GM19455 (cell line): ENCODE data around the gene SLC6A3.

ENCODE experiments used
- ATAC-seq: cut with Tn5 transposase; IDR thresholded peaks from one replicate; pipeline ENCODE4 v1.9.1; 2021; ENCODE audit not compliant: unreplicated experiment

Gene SLC6A3

DNA sequence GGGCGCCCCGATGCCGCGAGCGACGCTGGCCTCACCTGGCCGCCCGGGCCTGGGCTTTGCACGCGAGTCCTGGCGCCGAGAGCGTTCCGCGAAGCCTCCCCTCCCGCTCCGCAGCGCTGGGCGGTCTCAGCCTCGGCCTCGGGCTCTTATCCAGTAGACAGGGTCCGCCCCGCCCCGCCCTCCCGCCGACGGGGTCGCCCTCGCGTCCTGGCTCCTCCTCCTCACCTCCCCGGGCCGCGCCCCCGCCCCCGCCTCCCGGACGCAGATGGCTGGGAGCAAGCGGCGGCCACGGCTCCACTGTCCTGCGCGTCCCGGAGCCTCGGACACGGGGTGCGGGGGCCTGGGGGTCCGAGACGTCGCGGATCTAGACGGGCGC is at the start of gene SLC6A3:
Gene SLC6A3, minus strand, starts transcription at position 128 of the 376 bp plus-strand sequence. CDS start 2,243 bp downstream, outside the sequence.
- no peak for ATAC-seq

DNA sequence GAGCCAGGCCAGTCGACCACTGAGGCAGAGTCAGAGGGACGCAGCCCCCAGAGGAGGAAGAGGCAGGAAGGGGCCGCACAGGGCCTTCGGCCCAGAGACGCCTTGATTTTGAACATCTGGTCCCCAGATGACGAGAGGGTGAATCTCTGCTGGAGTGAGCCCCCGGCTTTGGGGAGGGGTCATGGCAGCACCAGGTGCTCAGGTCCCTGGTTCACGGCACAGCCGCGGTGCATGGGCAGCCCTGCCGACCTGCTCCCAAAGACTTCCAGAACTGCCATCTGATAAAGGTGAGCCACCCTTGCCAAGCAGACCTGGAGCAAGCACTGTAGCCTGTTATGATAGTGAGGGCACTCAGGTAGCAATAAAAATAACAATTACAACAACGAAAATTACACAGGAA is 48.7 kb upstream of the SLC6A3 start:
- ATAC-seq = no peak

DNA sequence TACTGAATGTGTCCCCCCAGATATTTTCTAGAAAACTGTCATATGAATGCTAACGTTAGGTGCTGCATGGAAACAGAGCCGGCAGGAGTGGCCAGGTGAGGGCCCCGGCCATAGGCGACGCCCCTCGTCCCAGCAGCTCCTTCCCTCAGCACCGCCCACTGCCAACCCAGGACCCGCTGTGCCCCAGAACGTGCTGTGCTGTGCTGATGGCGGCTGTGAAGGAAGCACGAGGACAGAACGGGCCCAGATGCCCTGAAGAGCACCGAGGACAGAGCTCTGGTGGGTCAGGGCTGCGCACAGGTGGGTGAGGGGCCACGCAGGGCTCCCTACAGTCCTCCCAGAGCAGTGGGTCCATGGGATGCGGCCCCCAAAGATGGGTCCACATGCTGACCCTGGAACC is 48.2 kb upstream of the SLC6A3 start:
- no peak for ATAC-seq

DNA sequence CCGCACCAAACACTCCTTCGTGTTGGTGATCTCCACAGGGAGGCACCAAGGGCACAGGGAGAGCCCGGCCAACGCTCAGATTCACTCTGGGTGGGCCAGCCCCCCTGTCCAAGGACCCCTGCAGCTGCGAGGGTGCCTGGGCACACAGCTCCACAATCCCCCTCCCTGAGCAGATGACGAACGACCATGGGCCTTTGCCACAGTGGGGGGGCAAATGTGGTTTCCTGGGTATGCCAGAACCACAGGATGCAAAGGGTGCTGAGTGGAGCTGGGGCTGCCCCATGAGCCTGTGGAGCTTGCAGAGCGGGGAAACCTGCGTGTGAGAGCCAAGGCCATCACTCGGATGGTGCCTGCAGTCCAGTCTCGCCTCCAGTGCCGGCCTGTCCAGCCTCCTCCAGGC is 47.5 kb upstream of the SLC6A3 start:
- ATAC-seq = no peak

DNA sequence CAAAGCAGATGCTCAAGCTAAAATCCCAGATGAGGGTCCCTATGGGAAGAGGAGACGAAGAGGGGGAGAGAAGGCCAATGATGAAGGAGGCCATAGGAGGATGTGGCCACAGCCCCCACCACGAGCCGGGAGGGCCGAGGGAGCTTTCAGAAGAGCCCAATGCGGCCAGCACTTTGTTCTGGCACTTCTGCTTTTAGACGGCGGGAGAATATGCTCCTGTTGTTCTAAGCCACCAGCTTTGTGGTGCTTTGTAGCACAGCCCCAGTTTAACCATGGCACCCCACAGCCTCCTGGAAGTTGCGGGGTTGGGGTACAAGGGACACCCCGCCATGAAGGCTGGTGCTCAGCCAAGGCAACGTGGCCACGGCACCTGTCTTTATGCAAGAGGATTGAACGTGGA is 45.1 kb upstream of the SLC6A3 start:
- ATAC-seq = no peak

DNA sequence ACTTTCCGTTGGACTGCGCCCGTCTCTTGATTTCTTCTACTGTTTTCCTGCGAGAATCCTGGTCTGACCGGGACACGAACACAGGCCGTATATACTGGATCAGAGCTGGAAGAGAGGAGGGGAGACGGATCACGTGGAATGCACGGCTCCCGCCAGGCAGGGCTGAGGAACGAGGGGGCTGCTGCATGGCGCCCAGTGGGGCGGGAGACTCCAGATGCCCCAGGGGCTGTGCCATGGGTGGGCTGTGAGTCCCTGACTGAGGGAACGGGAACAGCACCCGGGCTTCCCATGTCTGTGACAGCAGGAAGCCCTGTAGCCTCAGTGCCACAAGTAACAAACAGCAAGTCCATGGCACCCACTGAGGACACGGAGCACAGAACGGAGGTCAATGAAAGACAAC is 44.5 kb upstream of the SLC6A3 start:
- ATAC-seq = no peak

DNA sequence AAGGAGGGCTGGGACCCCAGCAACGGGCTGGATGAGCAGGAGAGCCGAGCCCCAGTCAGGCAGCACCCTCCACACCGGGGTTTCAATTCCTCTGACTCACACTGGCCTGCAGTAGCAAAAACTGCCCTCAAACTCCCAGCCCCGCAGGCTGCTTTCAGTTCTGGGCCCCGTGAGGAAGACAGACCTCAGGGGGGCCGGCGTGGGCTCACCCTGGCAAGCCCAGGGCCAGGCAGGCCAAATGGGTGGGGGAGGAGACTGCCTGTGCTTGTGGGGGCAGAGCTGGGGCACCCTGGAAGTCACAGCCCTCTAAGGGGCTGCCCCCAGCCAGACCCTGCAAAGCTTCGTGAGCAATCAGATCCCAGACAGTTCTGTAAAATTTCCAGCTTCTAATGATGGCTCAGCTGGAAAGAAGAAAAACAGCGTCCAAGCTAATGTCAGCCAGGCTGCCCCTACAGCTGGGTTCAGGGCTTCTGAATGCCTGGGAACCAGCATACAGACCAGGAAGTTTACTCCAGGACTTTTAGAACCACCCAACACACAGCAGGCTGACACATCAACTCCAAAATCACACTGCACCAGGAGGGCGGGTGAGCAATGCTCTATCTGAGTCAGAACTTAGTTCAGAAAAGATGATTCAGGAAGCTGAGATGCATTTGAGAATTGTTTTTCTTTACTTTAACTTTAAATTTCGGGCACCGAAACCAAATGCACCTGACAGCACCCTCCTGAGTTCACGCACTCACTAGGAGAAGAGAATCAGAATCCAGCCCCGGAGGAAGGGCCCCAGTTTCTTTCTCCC is 43.8 kb upstream of the SLC6A3 start:
- ATAC-seq = peak; percentile 55

DNA sequence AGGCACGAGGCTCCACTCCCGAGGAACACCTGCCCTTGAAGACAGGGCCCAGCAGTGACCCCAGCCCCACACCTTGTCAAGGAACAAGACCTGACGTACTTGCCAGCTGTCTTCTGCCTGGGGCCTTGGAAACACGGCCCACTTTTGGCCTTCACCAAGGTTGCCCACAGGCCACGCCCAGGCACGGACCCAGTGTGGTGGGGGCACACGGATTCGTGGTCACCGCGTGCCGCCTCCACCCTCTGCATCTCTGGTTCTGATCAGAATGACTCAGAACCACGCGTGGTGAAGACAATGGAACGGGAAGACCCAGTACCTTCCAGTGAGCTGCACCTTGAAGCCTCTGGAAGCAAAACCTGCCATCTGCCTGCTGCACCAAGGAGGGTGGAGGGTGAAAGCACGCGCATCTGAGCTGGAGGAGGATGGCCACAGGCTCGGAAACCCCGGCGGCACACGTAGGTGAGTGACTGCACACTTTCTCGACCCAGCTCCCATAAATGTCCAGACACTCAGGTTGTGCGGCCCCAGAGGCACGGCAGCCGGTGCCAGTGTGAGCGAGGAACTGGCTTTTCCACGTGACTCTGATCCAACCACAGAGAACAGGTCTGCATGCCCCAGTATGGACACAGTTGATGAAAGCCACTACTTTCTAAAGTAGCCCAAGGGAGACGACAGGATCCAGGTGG is 42.0 kb upstream of the SLC6A3 start:
- ATAC-seq = no peak

DNA sequence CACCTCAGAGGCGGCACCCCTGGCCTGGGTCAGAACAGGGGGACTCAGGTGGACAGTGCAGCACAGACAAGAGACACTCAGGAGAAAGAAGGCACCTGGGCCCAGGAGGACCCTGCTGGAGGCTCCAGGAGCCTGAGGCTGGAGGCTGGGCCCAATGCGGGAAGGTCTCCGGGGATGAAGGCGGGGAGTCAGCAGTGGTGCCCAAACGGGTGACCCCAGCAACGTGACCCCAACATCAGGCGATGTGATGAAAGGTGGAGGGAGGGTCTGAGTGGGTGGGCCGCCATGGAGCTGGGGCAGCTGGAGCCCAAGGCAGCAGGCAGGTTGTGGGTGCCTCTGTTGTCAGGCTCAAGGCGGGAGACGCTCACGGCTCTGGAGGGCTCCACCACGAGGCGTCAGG is 41.0 kb upstream of the SLC6A3 start:
- ATAC-seq = no peak

DNA sequence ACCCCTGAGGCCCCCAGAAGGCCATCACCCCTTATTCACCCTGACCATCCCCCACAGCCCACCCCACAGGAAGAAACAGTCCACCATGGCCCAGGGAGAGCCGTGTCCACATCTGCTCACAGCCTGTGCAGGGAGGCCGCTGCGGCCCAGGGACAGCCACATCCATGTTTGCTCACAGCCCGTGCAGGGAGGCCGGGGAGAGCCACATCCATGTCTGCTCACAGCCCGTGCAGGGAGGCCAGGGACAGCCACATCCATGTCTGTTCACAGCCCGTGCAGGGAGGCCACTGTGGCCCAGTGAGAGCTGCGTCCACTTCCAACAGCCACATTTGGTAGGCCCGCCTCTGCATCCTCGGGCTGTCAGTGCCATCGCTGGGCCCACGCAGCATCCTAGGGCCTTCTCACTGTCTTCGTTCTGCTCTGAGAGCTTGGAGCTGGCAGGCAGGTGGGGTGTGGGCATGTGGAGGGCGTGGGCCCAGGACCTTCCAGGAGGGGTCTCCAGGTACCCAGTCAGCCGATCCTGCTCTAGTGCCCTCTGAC is 40.4 kb upstream of the SLC6A3 start:
- no peak for ATAC-seq

DNA sequence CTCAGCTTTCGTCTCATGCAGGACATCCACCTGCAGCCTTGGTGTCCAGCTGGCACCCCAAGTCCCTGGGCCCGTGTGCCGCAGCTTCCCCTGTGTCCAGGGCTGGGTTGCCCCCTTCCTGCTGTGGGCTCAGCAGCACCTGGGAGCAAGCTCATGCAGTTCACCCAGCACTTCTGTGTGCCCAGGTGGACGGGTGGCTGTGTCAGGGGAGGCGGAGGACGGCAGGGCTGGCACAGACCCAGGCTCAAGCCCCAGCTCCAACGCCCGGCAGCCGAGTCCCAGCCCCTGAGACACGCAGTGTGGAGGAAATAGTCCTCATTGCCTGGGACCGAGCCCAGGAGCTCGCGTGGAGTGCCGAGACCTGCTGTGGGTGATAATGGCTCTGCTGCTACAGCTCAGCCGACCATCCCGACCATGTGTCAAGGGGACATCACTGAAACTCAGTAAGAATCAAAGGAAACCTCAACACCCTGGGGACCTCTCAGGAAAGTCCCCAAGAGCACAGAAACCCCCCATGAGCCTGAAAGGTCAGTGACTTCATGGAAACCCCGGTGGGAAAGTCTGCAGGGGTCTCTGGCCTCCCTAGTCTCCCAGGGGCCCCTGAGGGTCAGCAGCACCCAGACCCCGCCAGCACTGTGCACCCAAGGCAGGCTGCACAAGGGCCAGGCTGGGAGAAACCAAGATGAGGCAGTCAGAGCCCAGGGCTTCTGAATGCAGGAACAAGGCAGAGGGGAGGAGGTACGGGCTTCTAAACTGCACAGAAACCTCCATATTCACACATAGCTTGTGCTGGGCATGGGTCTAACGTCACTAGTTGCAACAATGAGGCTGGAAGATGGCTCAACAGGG is 39.7 kb upstream of the SLC6A3 start:
- peak; percentile 36 for ATAC-seq

DNA sequence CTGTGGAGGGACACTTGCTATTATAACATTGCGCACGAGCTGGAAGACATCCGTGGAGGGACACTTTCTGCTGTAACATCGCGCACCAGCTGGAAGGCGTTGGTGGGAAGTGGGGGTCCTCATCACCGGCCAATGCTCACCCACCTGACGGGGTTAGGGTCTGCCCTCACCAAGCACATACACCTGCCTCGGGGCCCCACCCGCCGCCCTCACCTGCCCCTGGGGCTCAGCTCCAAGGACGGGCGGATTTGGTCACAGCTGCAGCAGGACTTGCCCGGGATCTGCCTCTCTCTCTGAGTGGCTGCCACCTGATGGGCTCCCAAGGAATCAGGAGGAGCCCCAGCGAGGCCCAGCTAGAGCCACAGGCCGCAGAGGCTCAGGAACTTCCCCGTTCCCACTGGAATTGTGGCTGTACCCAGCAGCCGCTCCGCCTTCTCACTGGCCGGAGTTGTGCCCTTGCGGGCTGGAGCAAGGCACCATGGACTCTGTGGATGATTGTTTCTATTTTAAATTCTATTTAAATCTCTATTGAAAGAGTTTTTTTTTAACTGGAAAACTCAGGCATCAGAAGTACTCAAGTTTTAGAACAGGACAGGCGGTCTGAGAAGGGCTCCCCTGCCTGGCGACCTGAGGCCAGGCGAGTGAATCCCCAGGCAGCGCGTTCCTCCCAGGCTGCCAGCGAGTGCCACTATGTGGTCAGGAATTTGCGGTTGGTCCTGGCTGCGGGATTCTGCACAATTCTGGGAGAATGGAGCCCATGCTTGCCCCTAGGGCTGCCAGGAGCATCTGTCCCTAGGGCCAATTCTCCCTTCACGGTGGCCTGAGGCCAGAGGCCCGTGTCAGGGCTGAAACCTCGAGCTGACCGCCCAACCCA is 38.9 kb upstream of the SLC6A3 start:
- no peak for ATAC-seq

DNA sequence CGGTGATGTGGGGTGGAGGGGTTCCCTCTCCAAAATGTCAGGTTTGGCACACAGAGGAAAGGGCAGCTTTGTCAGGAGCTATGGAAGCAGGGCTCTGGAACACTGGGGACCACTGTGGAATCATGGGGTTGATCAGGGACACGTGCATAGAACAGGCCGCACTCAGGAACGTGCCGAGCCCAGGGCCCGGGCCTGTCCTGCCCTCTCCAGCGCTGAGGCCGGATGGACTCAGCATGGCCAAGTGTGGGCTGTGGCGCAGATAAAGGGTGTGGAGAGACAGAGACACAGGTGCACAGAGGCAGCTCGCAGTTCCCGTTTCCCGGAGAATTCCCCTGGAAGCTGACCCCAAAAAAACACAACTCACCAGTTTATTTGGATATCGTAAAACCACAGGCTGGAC is 37.8 kb upstream of the SLC6A3 start:
- no peak for ATAC-seq

DNA sequence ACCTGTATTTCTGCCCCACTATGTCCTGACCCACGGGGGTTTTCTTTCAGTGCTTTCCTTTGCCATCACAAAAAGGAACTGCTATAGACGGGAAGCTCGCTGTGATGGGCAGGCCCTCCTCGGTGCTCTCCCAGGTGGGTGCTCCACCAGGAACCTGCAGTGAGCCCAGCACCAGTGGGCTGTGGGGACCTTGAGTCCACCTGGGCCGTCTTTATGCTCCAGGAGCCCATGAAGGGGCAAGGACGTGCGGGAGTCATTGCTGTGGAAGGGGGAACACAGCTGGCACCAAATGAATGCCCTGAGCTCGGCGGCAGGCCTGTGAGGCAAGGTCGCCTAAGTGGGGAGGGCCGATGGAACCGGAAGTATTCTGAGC is 36.7 kb upstream of the SLC6A3 start:
- ATAC-seq = no peak

DNA sequence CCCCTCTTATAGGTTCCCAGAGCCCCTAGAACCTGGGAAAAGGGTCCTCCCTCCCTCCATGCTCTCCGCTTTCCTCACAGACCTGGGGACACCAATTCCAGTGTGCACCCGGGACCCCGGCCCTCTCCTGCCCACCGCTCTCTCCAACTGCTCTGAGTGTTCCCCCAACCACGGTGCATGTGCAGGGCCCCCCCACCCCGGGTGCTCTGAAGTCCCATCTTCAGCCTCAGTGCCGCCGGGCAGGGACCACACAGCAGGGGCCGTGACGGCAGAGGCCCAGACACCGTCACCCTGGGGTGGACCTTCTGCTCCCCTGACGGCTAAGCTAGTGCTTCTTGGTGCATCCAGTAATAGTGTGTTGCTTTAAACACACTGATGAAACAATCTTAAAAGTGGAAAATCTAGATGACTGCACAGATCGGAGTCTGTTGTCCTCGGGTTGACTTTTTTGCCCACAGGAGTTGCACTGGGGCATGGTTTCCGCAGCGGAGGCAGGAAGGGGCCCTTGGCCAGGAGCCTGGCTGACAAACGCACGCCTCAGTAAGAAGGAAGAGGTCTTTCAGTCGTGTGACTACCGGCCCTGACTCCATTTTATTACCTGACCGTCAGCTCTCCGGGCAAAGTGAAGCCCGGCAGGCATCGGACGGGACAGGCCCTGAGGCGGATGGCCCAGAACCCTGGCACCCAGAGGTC is 36.2 kb upstream of the SLC6A3 start:
- ATAC-seq = no peak

DNA sequence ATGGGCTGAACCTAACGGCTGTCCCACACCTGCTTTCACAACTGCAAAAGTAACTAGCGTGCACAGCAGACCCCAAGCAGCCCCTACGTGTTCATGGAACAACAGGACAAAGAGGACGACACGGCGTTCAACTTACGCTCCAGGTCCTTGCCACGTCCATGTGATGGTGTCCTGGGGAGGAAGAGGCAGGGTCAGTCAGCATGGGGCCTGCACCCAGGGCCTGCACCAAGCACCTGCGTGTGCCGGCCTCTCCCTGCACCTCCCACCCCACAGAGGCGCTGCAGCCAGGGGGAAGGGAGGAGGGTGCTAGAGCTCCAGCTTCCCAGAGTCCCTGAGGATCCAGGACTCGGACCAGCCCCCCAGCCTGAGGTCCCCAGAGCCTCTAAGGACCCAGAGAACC is 35.6 kb upstream of the SLC6A3 start:
- no peak for ATAC-seq

DNA sequence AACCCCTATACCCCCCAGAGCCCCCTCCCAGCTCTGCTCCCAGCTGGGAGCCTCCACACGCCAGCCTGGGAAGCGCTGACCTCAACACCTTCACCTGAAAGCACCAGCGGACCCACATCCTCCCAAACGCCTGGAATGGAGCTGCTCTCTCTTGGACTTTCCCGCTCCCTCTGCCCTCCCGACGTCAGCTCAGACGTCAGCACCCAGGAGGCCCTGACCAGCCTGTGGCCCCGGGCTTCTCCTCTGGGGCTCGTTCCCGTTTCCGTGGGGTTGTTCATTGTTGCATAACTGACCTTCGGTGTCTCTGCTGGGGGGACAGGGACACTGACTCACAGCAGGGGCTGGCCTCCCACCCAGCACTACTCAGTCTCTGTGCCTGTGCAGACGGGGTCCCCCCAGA is 35.0 kb upstream of the SLC6A3 start:
- no peak for ATAC-seq

DNA sequence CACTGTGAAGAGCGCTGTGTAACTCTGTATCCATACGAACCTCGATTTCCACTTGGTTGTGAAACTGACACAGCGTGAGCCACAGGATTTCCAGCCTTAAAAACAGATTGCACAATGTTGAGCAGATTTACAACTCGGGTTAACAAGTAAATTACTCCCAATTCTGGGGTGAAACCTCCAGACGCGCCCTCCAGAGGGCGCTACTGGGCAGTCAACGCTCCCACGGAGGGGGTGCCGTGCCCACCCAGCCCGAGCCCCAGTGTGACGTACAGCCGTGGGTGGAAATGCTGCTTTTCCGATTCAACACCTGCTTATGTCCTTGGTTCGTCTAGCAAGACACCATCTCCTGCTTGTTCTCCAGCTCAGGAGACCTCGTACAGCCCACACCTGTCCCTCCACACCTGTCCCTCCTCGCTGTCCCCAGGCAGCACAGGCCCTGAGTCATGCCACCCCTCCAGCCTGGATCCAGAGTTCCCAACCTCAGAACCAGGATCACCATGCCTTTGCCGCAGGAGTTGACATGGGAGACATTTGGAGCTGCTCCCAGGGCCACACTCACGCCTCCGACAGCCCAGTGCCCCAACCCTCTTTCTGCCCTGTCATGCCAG is 34.4 kb upstream of the SLC6A3 start:
- ATAC-seq = no peak

DNA sequence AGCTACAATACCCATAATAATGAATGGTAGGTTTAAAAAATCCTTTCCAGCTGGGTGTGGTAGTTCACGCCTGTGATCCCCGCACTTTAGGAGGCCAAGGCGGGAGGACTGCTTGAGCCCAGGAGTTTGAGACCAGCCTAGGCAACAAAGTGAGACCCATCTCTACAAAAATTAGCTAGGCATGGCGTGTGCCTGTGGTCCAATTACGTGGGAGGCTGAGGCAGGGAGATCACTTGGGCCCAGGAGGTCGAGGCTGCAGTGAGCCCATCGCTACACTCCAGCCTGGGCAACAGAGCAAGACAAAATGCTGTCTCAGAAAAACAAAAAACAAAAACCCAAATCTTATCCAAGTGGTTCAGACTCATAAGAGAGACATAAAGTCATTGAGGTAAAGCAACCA is 33.8 kb upstream of the SLC6A3 start:
- ATAC-seq = no peak
